ENCODE data around the gene RPAIN. TPM values are rescaled to one million over a fixed set of nuclear protein-coding genes. Genes with fewer than 3 reads are reported as not detected.

The RPAIN gene
- total and polyA plus RNA-seq, 10 of the 15 experiments (the other 5 are each of a cell fraction or from before 2014, with no cell fraction given): 45.8 to 109 (median 70.5) TPM

GRCh38 chr17:5419356-5419958 lies 525 bp upstream of the RPAIN start, which contains the start of gene NUP88:
Gene NUP88, minus strand, starts transcription at chr17:5419662. Its CDS starts 12 bp downstream, at chr17:5419650.
- Histone ChIP-seq H3K79me2 (ENCODE audit: control insufficient read depth, insufficient read depth, low read length) (peaks cover 69% of the 10 kb centered on the region), H3K27ac (ENCODE audit: control insufficient read depth, insufficient read depth) (peak within 1 kb of the TSS; percentile 100), H4K20me1 (ENCODE audit: control insufficient read depth, insufficient read depth) (no peaks in the 10 kb centered on the region), H3K27me3 (replicated peaks in 1 of 2; ENCODE audit: control insufficient read depth in 2 of 2, insufficient read depth in 2 of 2, low read length in 1 of 2) (no peaks in the 10 kb centered on the region), H3K9me3 (replicated peaks; ENCODE audit: control insufficient read depth, insufficient read depth, low read length) (no peaks in the 10 kb centered on the region), H3K4me3 (peak within 1 kb of the TSS; percentile 87), H3K9ac (ENCODE audit: control insufficient read depth, insufficient read depth, low read length) (peak within 1 kb of the TSS; percentile 100), H3K4me2 (ENCODE audit: control insufficient read depth, insufficient read depth) (peak within 1 kb of the TSS; percentile 61), H3K4me1 (ENCODE audit: control insufficient read depth, insufficient read depth, low read length) (peaks cover 15% of the 10 kb centered on the region), H2AFZ (ENCODE audit: control insufficient read depth, low read depth, low read length) (peak within 1 kb of the TSS; percentile 100), H3K36me3 (ENCODE audit: control insufficient read depth in 2 of 2, insufficient read depth in 2 of 2, low read length in 1 of 2) (peaks cover 0 to 33% of the 10 kb centered on the region in 2 experiments; a peak in 3 of 4 replicates)
- ChIA-PET CTCF (interaction anchor here (0.8 to 3.5 kb wide), 5 partner anchors 9 to 171 kb away, joined by 3 to 23 read pairs (median 4); partner anchors contain the start of genes C1QBP and RABEP1), POLR2A (interaction anchor here (0.6 to 2.0 kb wide), 14 partner anchors 9 to 453 kb away, joined by 3 to 13 read pairs (median 4); partner anchors contain the start of genes C1QBP, DERL2 and MIS12), SMC1A (ENCODE audit: uncharacterized antibody, unreplicated experiment) (interaction anchor here (0.7 to 1.5 kb wide), 7 partner anchors 18 to 183 kb away, joined by 3 to 5 read pairs (median 3); no protein-coding TSS in a partner anchor), RAD21 (ENCODE audit: unreplicated experiment) (interaction anchor here (0.7 to 3.7 kb wide), 11 partner anchors 9 to 228 kb away, joined by 3 to 15 read pairs (median 3); partner anchors contain the start of genes C1QBP and ZNF594)
- FAIRE-seq (no peak), ATAC-seq (peak; percentile 96), DNase-seq (ENCODE audit: low read depth, low spot score) (peak; percentile 94)
- BruUV-seq (replicated peaks): no TSS peak
- in situ Hi-C loops (cut with MboI) (no loop called here), intact Hi-C loops (cut with micrococcal nuclease; ENCODE audit: unreplicated experiment) (no loop called here)
- under 1% methylated on average over 48 of the region's 49 CpGs for WGBS (ENCODE audit: insufficient coverage, insufficient replicate concordance, low lambda C conversion rate, missing lambda C conversion rate)
- TF ChIP-seq ETV6 (conservative IDR thresholded peaks at IDR 0.05 in 1 of 2, IDR thresholded peaks at IDR 0.05 in 1 of 2; ENCODE audit: borderline replicate concordance in 1 of 2, low read depth in 1 of 2) (no peak), GABPA (IDR thresholded peaks at IDR 0.05; ENCODE audit: low read depth) (peak; percentile 75), RELA (IDR thresholded peaks at IDR 0.05; ENCODE audit: borderline replicate concordance, partially characterized antibody) (peak; percentile 10), TCF3 (IDR thresholded peaks at IDR 0.05; ENCODE audit: borderline replicate concordance, insufficient read depth, low read depth, low read length) (0 out of 2 replicates have a peak, but pooled peaks have one; percentile 41), SP1 (IDR thresholded peaks at IDR 0.05; ENCODE audit: low read depth, low read length) (peak; percentile 90), RELB (IDR thresholded peaks at IDR 0.05; ENCODE audit: low read depth) (peak; percentile 26), SKIL (IDR thresholded peaks at IDR 0.05; ENCODE audit: low read depth, poor library complexity, severe bottlenecking) (peak; percentile 43), PKNOX1 (IDR thresholded peaks at IDR 0.05) (peak; percentile 77)
- TF ChIP-seq, protein P1, sequence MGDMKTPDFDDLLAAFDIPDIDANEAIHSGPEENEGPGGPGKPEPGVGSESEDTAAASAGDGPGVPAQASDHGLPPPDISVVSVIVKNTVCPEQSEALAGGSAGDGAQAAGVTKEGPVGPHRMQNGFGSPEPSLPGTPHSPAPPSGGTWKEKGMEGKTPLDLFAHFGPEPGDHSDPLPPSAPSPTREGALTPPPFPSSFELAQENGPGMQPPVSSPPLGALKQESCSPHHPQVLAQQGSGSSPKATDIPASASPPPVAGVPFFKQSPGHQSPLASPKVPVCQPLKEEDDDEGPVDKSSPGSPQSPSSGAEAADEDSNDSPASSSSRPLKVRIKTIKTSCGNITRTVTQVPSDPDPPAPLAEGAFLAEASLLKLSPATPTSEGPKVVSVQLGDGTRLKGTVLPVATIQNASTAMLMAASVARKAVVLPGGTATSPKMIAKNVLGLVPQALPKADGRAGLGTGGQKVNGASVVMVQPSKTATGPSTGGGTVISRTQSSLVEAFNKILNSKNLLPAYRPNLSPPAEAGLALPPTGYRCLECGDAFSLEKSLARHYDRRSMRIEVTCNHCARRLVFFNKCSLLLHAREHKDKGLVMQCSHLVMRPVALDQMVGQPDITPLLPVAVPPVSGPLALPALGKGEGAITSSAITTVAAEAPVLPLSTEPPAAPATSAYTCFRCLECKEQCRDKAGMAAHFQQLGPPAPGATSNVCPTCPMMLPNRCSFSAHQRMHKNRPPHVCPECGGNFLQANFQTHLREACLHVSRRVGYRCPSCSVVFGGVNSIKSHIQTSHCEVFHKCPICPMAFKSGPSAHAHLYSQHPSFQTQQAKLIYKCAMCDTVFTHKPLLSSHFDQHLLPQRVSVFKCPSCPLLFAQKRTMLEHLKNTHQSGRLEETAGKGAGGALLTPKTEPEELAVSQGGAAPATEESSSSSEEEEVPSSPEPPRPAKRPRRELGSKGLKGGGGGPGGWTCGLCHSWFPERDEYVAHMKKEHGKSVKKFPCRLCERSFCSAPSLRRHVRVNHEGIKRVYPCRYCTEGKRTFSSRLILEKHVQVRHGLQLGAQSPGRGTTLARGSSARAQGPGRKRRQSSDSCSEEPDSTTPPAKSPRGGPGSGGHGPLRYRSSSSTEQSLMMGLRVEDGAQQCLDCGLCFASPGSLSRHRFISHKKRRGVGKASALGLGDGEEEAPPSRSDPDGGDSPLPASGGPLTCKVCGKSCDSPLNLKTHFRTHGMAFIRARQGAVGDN (IDR thresholded peaks at IDR 0.05): peak; percentile 14; the same call in 1 of the 2 replicates
